H1 (cell line): ENCODE results near the gene RGS3.

Experiments
- ATF3 ChIP-seq: IDR thresholded peaks from 2 replicates; pipeline ENCODE4 v1.6.1; 2011; ENCODE audit warnings: low read depth, mild to moderate bottlenecking, low read length; ENCODE audit not compliant: insufficient read depth
- CTCF ChIP-seq, 3 experiments: IDR thresholded peaks; 1 replicate in 2 of 3; 2 replicates in 1 of 3; pipeline versions ENCODE4 v1.5.1 to v1.6.1; 2011; ENCODE audit warnings: low read length in 3 of 3, mild to moderate bottlenecking in 3 of 3, inconsistent platforms in 2 of 3, low read depth in 1 of 3, moderate library complexity in 1 of 3; ENCODE audit not compliant: insufficient read depth in 1 of 3; ENCODE audit errors: control extremely low read depth in 1 of 3
- MAFK ChIP-seq: IDR thresholded peaks from 2 replicates; pipeline ENCODE4 v1.6.1; 2012; ENCODE audit warnings: low read depth, mild to moderate bottlenecking, improper control_type of control experiment, low read length
- POLR2A ChIP-seq, 2 experiments: IDR thresholded peaks; 1 replicate in 1 of 2; 2 replicates in 1 of 2; pipeline ENCODE4 v1.6.1; 2011; ENCODE audit warnings: low read depth in 2 of 2, low read length in 2 of 2, mild to moderate bottlenecking in 2 of 2; ENCODE audit errors: control extremely low read depth in 1 of 2
- RNF2 ChIP-seq: fragments of 200-900, 300-1000 bp; sonication (generic); IDR thresholded peaks from 2 replicates; pipeline ENCODE4 v1.7.1; 2016; ENCODE audit warnings: borderline replicate concordance, low read depth, mild to moderate bottlenecking, antibody characterized with exemption, low read length; ENCODE audit not compliant: poor library complexity, severe bottlenecking; ENCODE audit errors: missing control alignments
- SIN3A ChIP-seq, 2 experiments: IDR thresholded peaks in 1 of 2; conservative IDR thresholded peaks in 1 of 2; 2 replicates each; pipeline ENCODE4 v1.6.1; 2011 to 2012; ENCODE audit warnings: low read length in 2 of 2, improper control_type of control experiment in 1 of 2, low read depth in 1 of 2, mild to moderate bottlenecking in 1 of 2
- SIX5 ChIP-seq: IDR thresholded peaks from 2 replicates; pipeline ENCODE4 v1.6.1; 2011; ENCODE audit warnings: mild to moderate bottlenecking, low read depth, low read length
- SRF ChIP-seq: IDR thresholded peaks from 2 replicates; pipeline ENCODE4 v1.6.1; 2011; ENCODE audit warnings: mild to moderate bottlenecking, low read depth, low read length, moderate library complexity
- TAF1 ChIP-seq: IDR thresholded peaks from 2 replicates; pipeline ENCODE4 v1.6.1; 2011; ENCODE audit warnings: mild to moderate bottlenecking, low read depth, low read length
- USF2 ChIP-seq: IDR thresholded peaks from 2 replicates; pipeline ENCODE4 v1.6.1; 2011; ENCODE audit warnings: low read length, improper control_type of control experiment

- TF ChIP-seq TAF1 = no peak
- TF ChIP-seq CTCF (IDR thresholded peaks at IDR 0.05; ENCODE audit: control extremely low read depth in 1 of 3, insufficient read depth in 1 of 3, low read depth in 1 of 3, low read length in 3 of 3) = no peak
- no peak for TF ChIP-seq SRF
- TF ChIP-seq POLR2A (IDR thresholded peaks at IDR 0.05; ENCODE audit: control extremely low read depth in 1 of 2, low read depth in 2 of 2, low read length in 2 of 2) = no peak
- TF ChIP-seq SIX5 = no peak
- TF ChIP-seq MAFK = no peak
- TF ChIP-seq USF2 = no peak
- TF ChIP-seq RNF2 = no peak
- TF ChIP-seq ATF3 = no peak
- no peak for TF ChIP-seq SIN3A (conservative IDR thresholded peaks at IDR 0.05 in 1 of 2, IDR thresholded peaks at IDR 0.05 in 1 of 2; ENCODE audit: low read depth in 1 of 2, low read length in 2 of 2)
Measured at GRCh38 chr9:113614843-113615648, 151.5 kb downstream of the RGS3 start.
